Neural progenitor cell (in vitro differentiated cells): ENCODE data around the gene GABRA5.

Experiments used
- CTCF ChIP-seq: fragments of 200-600 bp; sonication (generic); IDR thresholded peaks from 2 replicates; pipeline ENCODE4 v1.5.1; 2017; ENCODE audit warnings: antibody characterized with exemption, mild to moderate bottlenecking
- EZH2 ChIP-seq: fragments of 200-600 bp; sonication (generic); IDR thresholded peaks from 2 replicates; pipeline ENCODE4 v1.6.1; 2017; ENCODE audit warnings: antibody characterized with exemption, mild to moderate bottlenecking, moderate library complexity

GRCh38 chr15:26844901-26845300 lies 22.0 kb upstream of the GABRA5 start:
- TF ChIP-seq EZH2 (no peak), CTCF (no peak)
